ENCODE measurements around the gene GAMT. TPM values are rescaled to one million over a fixed set of nuclear protein-coding genes. Genes with fewer than 3 reads are reported as not detected.

The GAMT gene
- total and polyA plus RNA-seq, 2 experiments from 2014 or later = 21.5 to 36.9 TPM

GRCh38 chr19:1366296-1366695 is 35.0 kb downstream of the GAMT start (continued):
- TF ChIP-seq, protein P1, sequence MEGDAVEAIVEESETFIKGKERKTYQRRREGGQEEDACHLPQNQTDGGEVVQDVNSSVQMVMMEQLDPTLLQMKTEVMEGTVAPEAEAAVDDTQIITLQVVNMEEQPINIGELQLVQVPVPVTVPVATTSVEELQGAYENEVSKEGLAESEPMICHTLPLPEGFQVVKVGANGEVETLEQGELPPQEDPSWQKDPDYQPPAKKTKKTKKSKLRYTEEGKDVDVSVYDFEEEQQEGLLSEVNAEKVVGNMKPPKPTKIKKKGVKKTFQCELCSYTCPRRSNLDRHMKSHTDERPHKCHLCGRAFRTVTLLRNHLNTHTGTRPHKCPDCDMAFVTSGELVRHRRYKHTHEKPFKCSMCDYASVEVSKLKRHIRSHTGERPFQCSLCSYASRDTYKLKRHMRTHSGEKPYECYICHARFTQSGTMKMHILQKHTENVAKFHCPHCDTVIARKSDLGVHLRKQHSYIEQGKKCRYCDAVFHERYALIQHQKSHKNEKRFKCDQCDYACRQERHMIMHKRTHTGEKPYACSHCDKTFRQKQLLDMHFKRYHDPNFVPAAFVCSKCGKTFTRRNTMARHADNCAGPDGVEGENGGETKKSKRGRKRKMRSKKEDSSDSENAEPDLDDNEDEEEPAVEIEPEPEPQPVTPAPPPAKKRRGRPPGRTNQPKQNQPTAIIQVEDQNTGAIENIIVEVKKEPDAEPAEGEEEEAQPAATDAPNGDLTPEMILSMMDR (conservative IDR thresholded peaks at IDR 0.05; ENCODE audit: low read depth in 2 of 2) = no peak
- TF ChIP-seq POLR2AphosphoS5 (IDR thresholded peaks at IDR 0.05; ENCODE audit: low read depth) (no peak), CREB1 (CRISPR knock-in tag; IDR thresholded peaks at IDR 0.05; ENCODE audit: low read depth) (no peak), ZNF331 (CRISPR knock-in tag; IDR thresholded peaks at IDR 0.05; ENCODE audit: low read depth) (no peak), JUNB (IDR thresholded peaks at IDR 0.05; ENCODE audit: unreplicated experiment) (no peak)
- TF ChIP-seq, protein P2, sequence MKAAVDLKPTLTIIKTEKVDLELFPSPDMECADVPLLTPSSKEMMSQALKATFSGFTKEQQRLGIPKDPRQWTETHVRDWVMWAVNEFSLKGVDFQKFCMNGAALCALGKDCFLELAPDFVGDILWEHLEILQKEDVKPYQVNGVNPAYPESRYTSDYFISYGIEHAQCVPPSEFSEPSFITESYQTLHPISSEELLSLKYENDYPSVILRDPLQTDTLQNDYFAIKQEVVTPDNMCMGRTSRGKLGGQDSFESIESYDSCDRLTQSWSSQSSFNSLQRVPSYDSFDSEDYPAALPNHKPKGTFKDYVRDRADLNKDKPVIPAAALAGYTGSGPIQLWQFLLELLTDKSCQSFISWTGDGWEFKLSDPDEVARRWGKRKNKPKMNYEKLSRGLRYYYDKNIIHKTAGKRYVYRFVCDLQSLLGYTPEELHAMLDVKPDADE (IDR thresholded peaks at IDR 0.05) = no peak

- Mint-ChIP-seq H3K4me1 (no peaks in the 10 kb centered on the region; the same call in 2 of the 3 replicates), H3K27ac (no peak overlapping the region; the same call in 1 of the 2 replicates), H3K4me3 (no peak overlapping the region), H3K9me3 (no peaks in the 10 kb centered on the region), H3K27me3 (ENCODE audit: insufficient read depth, low read depth, poor library complexity) (peaks cover 14% of the 10 kb centered on the region), H3K36me3 (ENCODE audit: low read depth) (peaks cover 82% of the 10 kb centered on the region)
- peaks cover 12% of the 10 kb centered on the region for H4K20me1 ChIP-seq (replicated peaks; ENCODE audit: insufficient read depth)
- peaks cover 26% of the 10 kb centered on the region; the same call in 1 of the 2 replicates for H3K36me3 ChIP-seq (ENCODE audit: insufficient read depth)
- DNase-seq (ENCODE audit: low spot score) (no peak), ATAC-seq (no peak)
- H3K79me2 ChIP-seq (replicated peaks; ENCODE audit: insufficient read depth) = peaks cover 22% of the 10 kb centered on the region
- no peaks in the 10 kb centered on the region for H3K4me1 ChIP-seq (ENCODE audit: insufficient read depth)
- no peaks in the 10 kb centered on the region for H3K27me3 ChIP-seq (ENCODE audit: insufficient read depth)
- H2AFZ ChIP-seq = no peak overlapping the region
- no peaks in the 10 kb centered on the region for H3K9me2 ChIP-seq (ENCODE audit: insufficient read depth)
- peaks cover 29% of the 10 kb centered on the region; the same call in 1 of the 2 replicates for H3F3A ChIP-seq (replicated peaks; ENCODE audit: low read depth)
- H3K4me3 ChIP-seq = no peak overlapping the region
- H3K27ac ChIP-seq (ENCODE audit: low read depth) = peak overlapping the region; percentile 32; the same call in 1 of the 2 replicates
- H3K4me2 ChIP-seq = no peak overlapping the region
- TF ChIP-seq EZH2phosphoT487 (IDR thresholded peaks at IDR 0.05; ENCODE audit: unreplicated experiment) = no peak
- TF ChIP-seq, protein P1 (conservative IDR thresholded peaks at IDR 0.05; ENCODE audit: low read depth in 2 of 2) = no peak
- TF ChIP-seq CREB1 (CRISPR knock-in tag; IDR thresholded peaks at IDR 0.05; ENCODE audit: low read depth) = no peak
- no peak for TF ChIP-seq JUNB (IDR thresholded peaks at IDR 0.05; ENCODE audit: unreplicated experiment)
- no peak for TF ChIP-seq EZH2 (IDR thresholded peaks at IDR 0.05; ENCODE audit: low read depth, unreplicated experiment)
- no peak for TF ChIP-seq ZNF114 (CRISPR knock-in tag; IDR thresholded peaks at IDR 0.05)
- no peak for TF ChIP-seq POLR2AphosphoS5 (IDR thresholded peaks at IDR 0.05; ENCODE audit: low read depth)
- no peak for TF ChIP-seq ZNF331 (CRISPR knock-in tag; IDR thresholded peaks at IDR 0.05; ENCODE audit: low read depth)
- TF ChIP-seq NANOG (IDR thresholded peaks at IDR 0.05; ENCODE audit: borderline replicate concordance) = no peak
- TF ChIP-seq, protein P3, sequence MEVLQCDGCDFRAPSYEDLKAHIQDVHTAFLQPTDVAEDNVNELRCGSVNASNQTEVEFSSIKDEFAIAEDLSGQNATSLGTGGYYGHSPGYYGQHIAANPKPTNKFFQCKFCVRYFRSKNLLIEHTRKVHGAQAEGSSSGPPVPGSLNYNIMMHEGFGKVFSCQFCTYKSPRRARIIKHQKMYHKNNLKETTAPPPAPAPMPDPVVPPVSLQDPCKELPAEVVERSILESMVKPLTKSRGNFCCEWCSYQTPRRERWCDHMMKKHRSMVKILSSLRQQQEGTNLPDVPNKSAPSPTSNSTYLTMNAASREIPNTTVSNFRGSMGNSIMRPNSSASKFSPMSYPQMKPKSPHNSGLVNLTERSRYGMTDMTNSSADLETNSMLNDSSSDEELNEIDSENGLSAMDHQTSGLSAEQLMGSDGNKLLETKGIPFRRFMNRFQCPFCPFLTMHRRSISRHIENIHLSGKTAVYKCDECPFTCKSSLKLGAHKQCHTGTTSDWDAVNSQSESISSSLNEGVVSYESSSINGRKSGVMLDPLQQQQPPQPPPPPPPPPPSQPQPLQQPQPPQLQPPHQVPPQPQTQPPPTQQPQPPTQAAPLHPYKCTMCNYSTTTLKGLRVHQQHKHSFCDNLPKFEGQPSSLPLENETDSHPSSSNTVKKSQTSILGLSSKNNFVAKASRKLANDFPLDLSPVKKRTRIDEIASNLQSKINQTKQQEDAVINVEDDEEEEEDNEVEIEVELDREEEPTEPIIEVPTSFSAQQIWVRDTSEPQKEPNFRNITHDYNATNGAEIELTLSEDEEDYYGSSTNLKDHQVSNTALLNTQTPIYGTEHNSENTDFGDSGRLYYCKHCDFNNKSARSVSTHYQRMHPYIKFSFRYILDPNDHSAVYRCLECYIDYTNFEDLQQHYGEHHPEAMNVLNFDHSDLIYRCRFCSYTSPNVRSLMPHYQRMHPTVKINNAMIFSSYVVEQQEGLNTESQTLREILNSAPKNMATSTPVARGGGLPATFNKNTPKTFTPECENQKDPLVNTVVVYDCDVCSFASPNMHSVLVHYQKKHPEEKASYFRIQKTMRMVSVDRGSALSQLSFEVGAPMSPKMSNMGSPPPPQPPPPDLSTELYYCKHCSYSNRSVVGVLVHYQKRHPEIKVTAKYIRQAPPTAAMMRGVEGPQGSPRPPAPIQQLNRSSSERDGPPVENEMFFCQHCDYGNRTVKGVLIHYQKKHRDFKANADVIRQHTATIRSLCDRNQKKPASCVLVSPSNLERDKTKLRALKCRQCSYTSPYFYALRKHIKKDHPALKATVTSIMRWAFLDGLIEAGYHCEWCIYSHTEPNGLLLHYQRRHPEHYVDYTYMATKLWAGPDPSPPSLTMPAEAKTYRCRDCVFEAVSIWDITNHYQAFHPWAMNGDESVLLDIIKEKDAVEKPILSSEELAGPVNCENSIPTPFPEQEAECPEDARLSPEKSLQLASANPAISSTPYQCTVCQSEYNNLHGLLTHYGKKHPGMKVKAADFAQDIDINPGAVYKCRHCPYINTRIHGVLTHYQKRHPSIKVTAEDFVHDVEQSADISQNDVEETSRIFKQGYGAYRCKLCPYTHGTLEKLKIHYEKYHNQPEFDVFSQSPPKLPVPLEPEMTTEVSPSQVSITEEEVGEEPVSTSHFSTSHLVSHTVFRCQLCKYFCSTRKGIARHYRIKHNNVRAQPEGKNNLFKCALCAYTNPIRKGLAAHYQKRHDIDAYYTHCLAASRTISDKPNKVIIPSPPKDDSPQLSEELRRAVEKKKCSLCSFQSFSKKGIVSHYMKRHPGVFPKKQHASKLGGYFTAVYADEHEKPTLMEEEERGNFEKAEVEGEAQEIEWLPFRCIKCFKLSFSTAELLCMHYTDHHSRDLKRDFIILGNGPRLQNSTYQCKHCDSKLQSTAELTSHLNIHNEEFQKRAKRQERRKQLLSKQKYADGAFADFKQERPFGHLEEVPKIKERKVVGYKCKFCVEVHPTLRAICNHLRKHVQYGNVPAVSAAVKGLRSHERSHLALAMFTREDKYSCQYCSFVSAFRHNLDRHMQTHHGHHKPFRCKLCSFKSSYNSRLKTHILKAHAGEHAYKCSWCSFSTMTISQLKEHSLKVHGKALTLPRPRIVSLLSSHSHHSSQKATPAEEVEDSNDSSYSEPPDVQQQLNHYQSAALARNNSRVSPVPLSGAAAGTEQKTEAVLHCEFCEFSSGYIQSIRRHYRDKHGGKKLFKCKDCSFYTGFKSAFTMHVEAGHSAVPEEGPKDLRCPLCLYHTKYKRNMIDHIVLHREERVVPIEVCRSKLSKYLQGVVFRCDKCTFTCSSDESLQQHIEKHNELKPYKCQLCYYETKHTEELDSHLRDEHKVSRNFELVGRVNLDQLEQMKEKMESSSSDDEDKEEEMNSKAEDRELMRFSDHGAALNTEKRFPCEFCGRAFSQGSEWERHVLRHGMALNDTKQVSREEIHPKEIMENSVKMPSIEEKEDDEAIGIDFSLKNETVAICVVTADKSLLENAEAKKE (CRISPR knock-in tag; IDR thresholded peaks at IDR 0.05) = no peak
Observed at GRCh38 chr19:1365319-1366269, 35.7 kb downstream of the GAMT start.

All from GM23338 (cell line).